SJSA1 (cell line): ENCODE data around the gene UCMA. TPM values are rescaled to one million over a fixed set of nuclear protein-coding genes. Genes with fewer than 3 reads are reported as not detected.

ENCODE experiments used
- DNase-seq, 2 experiments: peaks; one replicate each; pipeline ENCODE4 v3.0.0-alpha.2; 2015 to 2020; ENCODE audit warnings: low spot score in 2 of 2, low read depth in 1 of 2
- H3K27ac ChIP-seq: fragments of 250-450 bp; sonication (Bioruptor Pico); 2 replicates; pipeline ENCODE4 v1.5.1; 2020; ENCODE audit warnings: mild to moderate bottlenecking, moderate library complexity
- H3K27me3 ChIP-seq: fragments of 250-450 bp; sonication (Bioruptor Pico); replicated peaks from 2 replicates; pipeline ENCODE4 v1.5.1; 2020; ENCODE audit warnings: mild to moderate bottlenecking, moderate library complexity
- H3K36me3 ChIP-seq: fragments of 250-450 bp; sonication (Bioruptor Pico); 2 replicates; pipeline ENCODE4 v1.5.1; 2020; ENCODE audit warnings: mild to moderate bottlenecking
- H3K4me1 ChIP-seq: fragments of 250-450 bp; sonication (Bioruptor Pico); replicated peaks from 2 replicates; pipeline ENCODE4 v1.6.1; 2021; ENCODE audit warnings: mild to moderate bottlenecking
- H3K4me3 ChIP-seq: fragments of 250-450 bp; sonication (Bioruptor Pico); 2 replicates; pipeline ENCODE4 v1.5.1; 2020; ENCODE audit warnings: mild to moderate bottlenecking
- H3K9me3 ChIP-seq: fragments of 250-450 bp; sonication (Bioruptor Pico); replicated peaks from 2 replicates; pipeline ENCODE4 v1.5.1; 2020; ENCODE audit warnings: mild to moderate bottlenecking
- total RNA-seq: library from RNA; depleted of rRNA; stranded (reverse); fragments of >200 nt; shearing (Covaris generic); gene quantifications from 2 replicates; pipeline ENCODE4 v1.2.3, GENCODE V29; 2014

Gene UCMA
- total RNA-seq, 1 experiment from 2014 or later, result not detected

DNA sequence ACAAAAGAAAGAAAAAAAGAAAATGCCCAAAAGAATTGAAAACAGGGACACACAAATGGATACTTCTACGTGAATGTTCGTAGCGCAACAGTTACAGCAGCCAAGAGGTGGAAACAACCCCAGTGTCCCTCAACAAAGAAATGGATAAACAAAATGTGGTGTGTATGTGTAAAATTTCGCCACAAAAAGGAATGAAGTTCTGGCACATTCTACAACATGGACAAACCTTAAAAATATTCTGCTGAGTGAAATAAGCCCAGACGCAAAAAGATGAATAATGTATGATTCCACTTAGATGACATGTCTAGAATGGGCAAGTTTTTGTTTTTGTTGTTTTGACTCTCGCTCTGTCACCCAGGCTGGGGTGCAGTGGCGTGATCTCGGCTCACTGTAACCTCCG is 10.9 kb downstream of the UCMA start:
- Histone ChIP-seq H3K9me3 (no peaks in the 10 kb centered on the region), H3K4me1 (no peaks in the 10 kb centered on the region), H3K4me3 (no peak overlapping the region), H3K27me3 (no peaks in the 10 kb centered on the region), H3K36me3 (no peaks in the 10 kb centered on the region), H3K27ac (no peak overlapping the region)
- DNase-seq, result no peak

DNA sequence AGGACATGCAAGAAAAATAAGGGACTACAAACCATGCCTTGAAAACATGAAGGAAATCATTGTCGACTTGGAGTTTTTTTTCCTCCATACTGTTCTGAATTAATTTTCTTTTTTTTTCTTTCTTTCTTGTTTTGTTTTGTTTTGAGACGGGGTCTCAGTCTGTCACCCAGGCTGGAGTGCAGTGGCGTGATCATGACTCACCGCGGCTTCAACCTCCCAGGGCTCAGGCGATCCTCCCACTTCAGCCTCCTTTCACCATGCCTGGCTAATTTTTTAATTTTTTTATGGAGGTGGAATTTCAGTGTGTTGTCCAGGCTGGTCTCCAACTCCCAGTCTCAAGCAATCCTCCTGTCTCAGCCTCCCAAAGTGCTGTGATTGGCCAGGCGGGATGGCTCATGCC is 11.6 kb downstream of the UCMA start:
- no peak overlapping the region for H3K27ac ChIP-seq
- H3K36me3 ChIP-seq, result no peaks in the 10 kb centered on the region

DNA sequence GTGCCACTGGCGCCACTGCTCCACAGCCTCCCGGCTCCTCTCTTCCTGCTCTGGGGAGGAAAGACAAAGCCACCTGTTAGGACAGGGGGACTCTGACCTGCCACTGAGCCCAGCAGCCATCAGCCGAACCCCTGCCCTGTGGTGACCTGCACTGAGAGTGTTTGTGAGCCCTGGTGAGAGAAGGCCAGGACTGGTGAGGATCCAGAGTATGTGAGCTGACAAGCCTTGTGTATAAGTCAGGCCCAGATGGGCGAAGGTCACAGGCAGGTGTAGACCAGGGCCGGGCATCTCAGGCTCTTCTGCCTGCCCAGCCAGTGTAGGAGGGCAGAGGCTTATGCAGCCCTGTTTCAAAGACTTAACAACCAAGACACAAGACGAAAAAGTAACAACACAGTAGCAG is 12.0 kb downstream of the UCMA start:
- Histone ChIP-seq H3K9me3 (no peaks in the 10 kb centered on the region), H3K36me3 (no peaks in the 10 kb centered on the region), H3K27me3 (no peaks in the 10 kb centered on the region), H3K4me1 (no peaks in the 10 kb centered on the region), H3K4me3 (no peak overlapping the region), H3K27ac (no peak overlapping the region)
- no peak for DNase-seq

More for the DNA sequence above, 11.6 kb downstream of the UCMA start:
- no peaks in the 10 kb centered on the region for H3K4me1 ChIP-seq
- H3K4me3 ChIP-seq, result no peak overlapping the region
- DNase-seq, result no peak
- H3K27me3 ChIP-seq, result no peaks in the 10 kb centered on the region
- no peaks in the 10 kb centered on the region for H3K9me3 ChIP-seq

DNA sequence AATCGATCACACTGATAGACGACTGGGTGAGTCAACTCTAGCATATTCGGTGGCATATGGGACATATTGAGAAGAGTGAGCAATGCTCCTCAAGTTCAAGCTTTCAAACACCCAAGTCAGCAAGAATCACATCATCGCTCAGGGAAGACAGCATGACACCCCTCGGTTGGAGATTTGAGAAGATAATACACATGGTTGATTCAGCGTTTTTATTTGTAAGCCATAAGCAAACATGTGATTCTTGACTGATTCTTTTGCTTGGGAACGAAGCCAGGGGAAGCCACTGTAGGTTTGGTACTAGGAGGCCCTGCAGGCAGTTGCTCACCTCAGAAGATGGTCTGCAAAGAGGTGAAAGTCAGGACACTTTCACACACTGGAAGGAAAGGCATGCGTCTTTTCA is 12.6 kb downstream of the UCMA start:
- Histone ChIP-seq H3K4me3 (no peak overlapping the region), H3K27me3 (no peaks in the 10 kb centered on the region), H3K36me3 (no peaks in the 10 kb centered on the region), H3K27ac (no peak overlapping the region), H3K4me1 (no peaks in the 10 kb centered on the region), H3K9me3 (no peaks in the 10 kb centered on the region)
- DNase-seq, result no peak

DNA sequence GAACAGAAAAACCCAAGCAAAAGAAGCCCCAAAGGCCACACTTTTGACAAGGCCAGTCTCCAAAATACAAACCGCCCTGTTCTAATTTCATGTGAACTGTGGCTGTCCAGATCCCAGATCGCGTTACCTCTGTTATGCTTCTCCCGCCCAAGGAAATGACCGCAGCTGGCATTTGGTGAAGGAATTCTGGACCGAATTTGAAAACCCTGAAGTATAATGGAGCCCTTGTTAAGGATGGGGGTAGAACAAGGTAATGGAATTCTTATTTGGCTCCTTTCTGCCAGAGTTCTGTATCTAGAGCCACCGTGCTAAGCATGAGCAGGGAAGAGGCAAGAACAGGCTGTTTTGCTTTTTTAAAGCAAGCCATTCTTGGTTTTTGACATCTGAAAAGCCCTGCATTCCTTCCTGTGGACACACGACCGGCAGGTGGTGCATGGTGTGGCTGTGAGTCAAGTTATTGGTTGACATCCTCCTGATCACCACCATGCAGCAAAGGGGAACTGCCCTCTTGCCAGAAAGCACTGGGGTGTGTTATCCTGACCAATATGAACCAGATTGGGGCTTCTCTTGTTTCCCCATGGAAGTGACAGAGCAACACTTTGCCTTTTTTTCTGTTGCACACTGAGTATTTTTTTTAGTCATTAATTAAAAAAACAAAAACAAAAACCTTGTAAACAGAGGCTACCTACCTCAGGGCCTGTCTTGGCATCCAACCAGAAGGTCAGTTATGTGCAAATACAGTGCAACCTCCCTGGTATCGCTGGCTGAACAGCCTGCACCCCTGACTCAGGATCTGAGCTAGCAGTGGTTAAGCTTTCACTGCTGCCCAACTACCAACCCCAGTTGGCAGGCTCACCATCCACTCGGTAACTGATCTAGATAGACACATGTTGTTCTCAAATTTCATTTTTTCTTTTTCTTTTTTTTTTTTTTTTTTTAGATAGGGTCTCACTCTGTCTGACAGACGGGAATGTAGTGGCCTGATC is 14.2 kb downstream of the UCMA start:
- no peaks in the 10 kb centered on the region for H3K27me3 ChIP-seq
- DNase-seq, result no peak
- no peak overlapping the region for H3K4me3 ChIP-seq

DNA sequence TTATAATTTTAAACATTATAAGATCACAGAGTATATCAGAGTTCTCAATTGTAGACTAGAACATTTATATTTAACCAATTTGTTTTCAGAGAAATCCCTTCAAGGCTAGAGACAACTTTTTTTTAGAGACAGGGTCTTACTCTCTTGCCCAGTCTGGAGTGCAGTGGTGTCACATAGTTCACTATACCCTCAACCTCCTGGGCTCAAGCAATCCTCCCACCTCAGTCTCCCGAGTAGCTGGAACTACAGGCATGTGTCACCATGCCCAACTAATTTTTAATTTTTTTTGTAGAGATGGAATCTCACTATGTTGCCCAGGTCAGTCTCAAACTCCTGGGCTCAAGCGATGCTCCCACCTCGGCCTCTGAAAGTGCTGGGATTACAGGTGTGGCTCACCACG is 15.3 kb downstream of the UCMA start:
- DNase-seq, result no peak
- Histone ChIP-seq H3K4me3 (no peak overlapping the region), H3K9me3 (no peaks in the 10 kb centered on the region), H3K4me1 (no peaks in the 10 kb centered on the region), H3K27ac (no peak overlapping the region), H3K27me3 (no peaks in the 10 kb centered on the region), H3K36me3 (no peaks in the 10 kb centered on the region)

More for the DNA sequence above, 14.2 kb downstream of the UCMA start:
- H3K4me1 ChIP-seq, result no peaks in the 10 kb centered on the region
- H3K27ac ChIP-seq, result no peak overlapping the region
- no peaks in the 10 kb centered on the region for H3K36me3 ChIP-seq
- no peaks in the 10 kb centered on the region for H3K9me3 ChIP-seq

DNA sequence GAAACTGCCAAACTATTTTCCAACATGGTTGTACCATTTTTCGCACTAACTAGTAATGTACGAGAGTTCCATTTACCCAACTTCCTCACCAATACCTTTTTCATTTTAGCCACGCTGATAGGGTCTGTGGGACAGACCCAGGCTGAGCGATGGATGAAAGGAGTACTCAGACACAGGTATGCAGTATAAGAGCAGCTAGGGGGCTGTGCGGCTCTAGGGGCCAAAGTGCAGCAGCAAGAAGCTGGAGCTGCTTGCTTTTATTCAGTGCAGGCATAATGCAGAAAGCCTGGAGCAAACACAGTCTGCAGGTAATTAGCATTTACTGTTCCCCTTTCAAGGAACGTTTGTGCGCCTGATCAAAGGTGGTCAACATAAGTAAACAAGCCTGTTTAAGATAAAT is 21.0 kb downstream of the UCMA start:
- DNase-seq, result no peak
- H3K27me3 ChIP-seq, result no peaks in the 10 kb centered on the region

DNA sequence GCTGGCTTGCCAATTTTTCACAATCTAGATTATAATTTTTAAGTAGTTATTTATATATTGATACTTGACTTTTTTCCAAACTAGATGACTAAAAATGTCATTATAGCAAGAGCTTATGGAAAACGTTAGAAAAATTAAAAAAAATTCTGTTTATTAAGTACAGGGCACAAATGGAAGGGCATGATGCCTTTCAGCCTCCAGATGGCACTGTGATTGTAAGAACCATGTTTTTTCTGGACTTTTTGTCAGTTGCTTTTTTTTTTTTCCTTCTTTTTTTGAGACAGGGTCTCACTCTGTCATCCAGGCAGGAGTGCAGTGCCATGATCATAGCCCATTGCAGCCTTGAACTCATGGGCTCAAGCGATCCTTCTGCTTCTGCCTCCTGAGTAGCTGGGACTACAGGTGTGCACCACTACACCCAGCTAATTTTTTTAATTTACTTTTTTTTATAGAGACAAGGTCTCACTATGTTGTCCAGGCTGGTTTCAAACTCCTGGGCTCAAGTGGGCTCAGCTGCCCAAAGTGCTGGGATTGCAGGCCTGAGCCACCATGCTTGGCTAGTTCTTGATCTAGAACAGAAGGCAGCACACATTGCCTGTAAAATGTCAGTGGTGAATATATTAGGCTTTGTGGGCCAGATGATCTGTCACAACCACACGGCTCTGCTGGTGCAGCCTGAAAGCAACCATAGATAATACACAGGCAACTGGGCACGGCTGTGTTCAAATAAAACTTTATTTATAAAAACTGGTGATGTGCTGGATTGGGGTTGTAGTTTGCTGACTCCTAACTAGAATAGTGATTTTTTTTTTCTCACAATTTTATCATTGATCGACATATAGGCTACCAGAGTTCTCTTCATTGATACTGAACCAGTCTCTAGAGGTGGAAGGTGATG is 27.4 kb downstream of the UCMA start:
- peaks cover 75% of the 10 kb centered on the region for H3K36me3 ChIP-seq
- H3K27ac ChIP-seq, result no peak overlapping the region
- DNase-seq, result no peak
- H3K4me3 ChIP-seq, result no peak overlapping the region
- no peaks in the 10 kb centered on the region for H3K4me1 ChIP-seq
- no peaks in the 10 kb centered on the region for H3K9me3 ChIP-seq
- no peaks in the 10 kb centered on the region for H3K27me3 ChIP-seq

More for the DNA sequence above, 21.0 kb downstream of the UCMA start:
- Histone ChIP-seq H3K4me1 (no peaks in the 10 kb centered on the region), H3K9me3 (no peaks in the 10 kb centered on the region), H3K36me3 (peaks cover 18% of the 10 kb centered on the region), H3K4me3 (no peak overlapping the region), H3K27ac (no peak overlapping the region)

DNA sequence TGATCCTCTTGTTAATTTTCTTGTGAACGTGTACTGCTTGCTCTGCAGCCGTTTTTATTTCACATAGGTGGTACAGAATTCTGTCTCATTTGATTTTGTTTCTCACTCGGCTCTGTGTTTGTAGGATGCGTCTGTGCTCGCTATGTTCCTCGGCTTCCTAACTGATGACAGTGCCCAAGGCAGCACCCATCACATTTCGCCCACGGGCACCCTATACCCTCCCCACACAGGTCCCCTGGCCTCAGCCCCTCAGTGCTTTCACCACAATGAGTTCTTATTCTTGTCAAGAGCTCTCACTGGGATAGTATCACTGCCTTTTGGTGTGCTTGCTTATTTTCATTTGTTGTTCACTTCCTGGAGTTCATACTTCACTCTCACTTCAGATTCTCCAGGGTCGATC is 28.1 kb downstream of the UCMA start:
- no peak for DNase-seq
- Histone ChIP-seq H3K36me3 (peaks cover 78% of the 10 kb centered on the region), H3K27ac (no peak overlapping the region), H3K27me3 (no peaks in the 10 kb centered on the region), H3K9me3 (no peaks in the 10 kb centered on the region), H3K4me3 (no peak overlapping the region), H3K4me1 (no peaks in the 10 kb centered on the region)

DNA sequence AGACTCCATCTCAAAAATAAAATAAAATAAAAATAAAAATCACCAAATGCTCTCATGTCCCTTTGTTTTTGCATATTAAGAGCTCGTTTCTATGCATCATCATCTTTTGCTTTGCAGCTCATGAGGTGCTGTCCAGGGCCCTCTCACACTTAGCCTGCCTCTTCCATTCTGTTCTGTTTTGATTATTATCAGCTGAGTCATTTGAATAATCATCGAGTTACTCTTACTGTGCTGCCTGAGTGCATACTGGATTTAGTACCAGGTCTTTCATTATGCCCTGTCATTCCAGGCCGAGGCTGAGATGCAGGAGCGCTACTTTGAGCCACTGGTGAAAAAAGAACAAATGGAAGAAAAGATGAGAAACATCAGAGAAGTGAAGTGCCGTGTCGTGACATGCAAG is 33.0 kb downstream of the UCMA start:
- Histone ChIP-seq H3K36me3 (peaks cover 92% of the 10 kb centered on the region), H3K9me3 (no peaks in the 10 kb centered on the region), H3K27ac (no peak overlapping the region), H3K4me1 (no peaks in the 10 kb centered on the region), H3K27me3 (no peaks in the 10 kb centered on the region), H3K4me3 (no peak overlapping the region)
- no peak for DNase-seq

DNA sequence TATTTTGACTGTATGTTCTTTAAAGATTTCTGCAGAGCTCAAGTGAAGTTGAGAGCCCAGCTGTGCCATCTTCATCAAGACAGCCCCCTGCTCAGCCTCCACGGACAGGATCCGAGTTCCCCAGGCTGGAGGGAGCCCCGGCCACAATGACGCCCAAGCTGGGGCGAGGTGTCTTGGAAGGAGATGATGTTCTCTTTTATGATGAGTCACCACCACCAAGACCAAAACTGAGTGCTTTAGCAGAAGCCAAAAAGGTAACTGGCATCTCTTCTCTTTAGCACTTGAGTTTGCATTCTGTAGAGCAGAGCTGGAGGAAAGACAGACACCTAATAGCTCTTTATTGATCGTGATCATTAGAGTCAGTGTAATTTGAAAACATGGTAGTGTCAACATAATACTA is 39.2 kb downstream of the UCMA start:
- no peaks in the 10 kb centered on the region for H3K9me3 ChIP-seq
- no peak overlapping the region for H3K27ac ChIP-seq
- no peaks in the 10 kb centered on the region for H3K4me1 ChIP-seq
- peaks cover 83% of the 10 kb centered on the region for H3K36me3 ChIP-seq
- no peak for DNase-seq
- H3K4me3 ChIP-seq, result no peak overlapping the region
- no peaks in the 10 kb centered on the region for H3K27me3 ChIP-seq

DNA sequence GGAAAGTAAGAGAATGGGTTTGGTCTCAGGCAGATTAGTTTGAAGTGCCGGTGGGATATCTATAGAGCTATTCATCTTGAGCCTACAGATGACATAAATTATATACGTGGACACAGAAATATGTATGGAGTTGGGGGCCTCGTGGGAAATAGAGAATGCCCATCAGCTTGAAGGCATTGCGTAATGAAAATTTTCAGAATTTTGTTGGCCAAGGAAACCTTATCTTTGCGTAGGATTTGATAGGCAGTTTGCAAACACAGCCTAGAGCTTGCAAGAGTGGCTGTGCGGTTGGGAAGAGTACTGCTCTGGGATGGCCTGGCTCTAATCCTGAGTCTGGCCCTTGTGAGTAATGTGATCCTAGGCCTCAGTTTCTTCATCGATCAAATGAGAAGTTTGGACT is 40.5 kb downstream of the UCMA start:
- DNase-seq, result no peak
- H3K36me3 ChIP-seq, result peaks cover 78% of the 10 kb centered on the region
- no peak overlapping the region for H3K4me3 ChIP-seq
- H3K4me1 ChIP-seq, result no peaks in the 10 kb centered on the region
- no peak overlapping the region for H3K27ac ChIP-seq
- H3K27me3 ChIP-seq, result no peaks in the 10 kb centered on the region
- no peaks in the 10 kb centered on the region for H3K9me3 ChIP-seq

DNA sequence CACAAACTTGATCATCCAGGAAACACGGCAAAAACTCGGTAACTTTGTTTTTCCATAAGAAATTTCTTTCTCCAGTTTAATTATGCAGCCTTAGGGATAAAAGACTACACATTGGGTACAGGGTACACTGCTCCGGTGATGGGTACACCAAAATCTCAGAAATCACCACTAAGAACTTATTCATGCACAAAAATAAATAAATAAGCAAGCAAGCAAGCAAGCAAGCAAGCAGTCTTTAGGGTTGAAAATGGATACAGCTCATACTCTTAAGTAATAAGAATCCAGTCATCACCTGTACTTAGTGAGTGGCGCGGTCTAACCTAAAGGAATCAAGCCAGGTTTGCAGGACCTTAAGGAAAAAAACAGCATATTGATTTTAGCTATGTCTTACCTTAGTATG is 42.8 kb downstream of the UCMA start:
- H3K4me3 ChIP-seq, result no peak overlapping the region
- peaks cover 76% of the 10 kb centered on the region for H3K36me3 ChIP-seq
- DNase-seq, result no peak
- no peaks in the 10 kb centered on the region for H3K9me3 ChIP-seq
- H3K27ac ChIP-seq, result no peak overlapping the region
- no peaks in the 10 kb centered on the region for H3K4me1 ChIP-seq
- no peaks in the 10 kb centered on the region for H3K27me3 ChIP-seq

DNA sequence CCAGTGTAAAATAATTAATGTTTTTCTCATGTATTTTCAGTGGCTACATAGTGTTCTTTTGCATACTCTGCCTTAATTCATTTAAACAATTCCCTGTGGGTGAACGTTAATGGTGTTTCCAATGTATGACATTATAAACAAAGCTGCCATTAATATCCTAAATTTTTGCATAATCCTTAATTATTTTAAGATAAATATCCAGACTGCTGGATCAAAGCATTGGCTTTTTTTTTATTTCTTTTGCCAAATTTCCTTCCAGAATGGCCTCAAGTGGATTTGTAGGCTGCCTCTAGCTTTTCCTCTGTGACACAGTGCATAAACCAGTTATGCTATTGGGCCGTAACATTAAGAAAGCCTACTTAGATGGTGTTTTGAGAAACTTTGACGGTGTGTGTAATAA is 43.4 kb downstream of the UCMA start:
- Histone ChIP-seq H3K4me1 (no peaks in the 10 kb centered on the region), H3K36me3 (peaks cover 77% of the 10 kb centered on the region)
- DNase-seq, result no peak

More for the DNA sequence above, 43.4 kb downstream of the UCMA start:
- no peaks in the 10 kb centered on the region for H3K9me3 ChIP-seq
- no peak overlapping the region for H3K4me3 ChIP-seq
- no peak overlapping the region for H3K27ac ChIP-seq
- no peaks in the 10 kb centered on the region for H3K27me3 ChIP-seq
